GM23248 (cell line): Measurements from ENCODE around the gene LRP5.

Source experiments
- EZH2 ChIP-seq: fragments of 200-600 bp; sonication (generic); IDR thresholded peaks from 2 replicates; pipeline ENCODE4 v1.6.1; 2018; ENCODE audit warnings: antibody characterized with exemption, mild to moderate bottlenecking; ENCODE audit not compliant: insufficient read depth, poor library complexity, severe bottlenecking
- EZH2phosphoT487 ChIP-seq: fragments of 200-600 bp; sonication (generic); IDR thresholded peaks from 2 replicates; pipeline ENCODE4 v1.6.1; 2018; ENCODE audit warnings: antibody characterized with exemption, moderate library complexity, mild to moderate bottlenecking, low read depth; ENCODE audit not compliant: insufficient read depth

DNA sequence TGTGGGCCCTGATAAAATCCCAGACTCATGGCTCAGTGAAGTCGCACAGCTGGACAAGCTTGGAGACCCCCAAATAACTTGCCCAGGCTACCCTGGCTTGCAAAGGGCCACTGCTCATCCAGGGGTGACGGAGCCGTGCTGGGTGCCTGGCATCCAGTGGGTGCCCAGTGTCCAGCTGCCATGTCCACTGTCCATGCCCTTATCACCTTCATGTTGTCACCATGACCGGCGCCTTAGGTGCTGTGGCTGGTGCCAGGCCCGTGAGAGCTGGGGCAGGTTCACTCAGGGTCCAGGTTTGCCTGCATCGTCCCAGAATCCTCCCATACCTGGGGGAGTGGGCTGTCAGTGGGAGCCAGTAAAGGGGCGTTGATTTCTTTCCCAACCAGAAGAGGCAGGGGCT lies 57.4 kb downstream of the LRP5 start:
- TF ChIP-seq EZH2, result no peak
- TF ChIP-seq EZH2phosphoT487, result no peak
